ENCODE results near the gene HOXB7. TPM values are rescaled to one million over a fixed set of nuclear protein-coding genes. Genes with fewer than 3 reads are reported as not detected.

HOXB7 gene
- total and polyA plus RNA-seq, 2 experiments from 2014 or later, result not detected

DNA sequence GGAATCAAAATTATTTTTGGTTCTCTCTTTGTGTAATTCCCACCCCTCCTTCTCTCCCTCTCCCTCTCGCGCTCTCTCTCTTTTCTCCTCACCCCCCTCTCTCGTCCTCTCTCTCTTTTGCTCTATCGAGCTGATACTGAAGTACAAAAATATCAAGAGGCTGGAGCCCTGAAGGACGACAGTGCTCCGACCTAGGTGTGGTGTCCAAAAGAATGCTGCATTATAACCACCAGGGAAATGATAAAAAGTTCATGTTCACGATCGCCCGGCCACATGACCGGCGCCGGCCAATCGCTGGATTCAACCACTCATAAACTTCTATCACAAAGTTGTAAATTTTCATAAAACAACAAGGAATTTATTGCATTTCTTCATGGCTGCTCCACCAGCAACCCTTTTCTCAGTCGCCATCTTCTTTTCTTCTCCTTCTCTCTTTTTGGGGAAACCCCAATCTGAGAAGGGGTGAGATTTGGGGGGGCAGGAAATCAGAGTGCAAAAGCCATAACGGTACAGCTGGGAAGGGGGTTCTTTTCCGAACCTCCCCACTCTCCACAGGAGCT is 6.0 kb downstream of the HOXB7 start, which contains the start of gene HOXB6:
TSS of gene HOXB6 (minus strand) at position 217 of the 560 bp plus-strand sequence. CDS start 6,836 bp downstream, outside the sequence.
- Histone ChIP-seq H3K79me2 (replicated peaks; ENCODE audit: insufficient read depth) (no peaks in the 10 kb centered on the region), H2AFZ (no peak within 1 kb of the TSS), H3K4me1 (ENCODE audit: insufficient read depth) (peaks cover 38% of the 10 kb centered on the region), H3K4me3 (no peak within 1 kb of the TSS), H3K9me2 (ENCODE audit: insufficient read depth) (no peaks in the 10 kb centered on the region), H3K4me2 (no peak within 1 kb of the TSS), H3K36me3 (ENCODE audit: insufficient read depth) (no peaks in the 10 kb centered on the region; the same call in 1 of the 2 replicates), H3K27me3 (ENCODE audit: insufficient read depth) (peaks cover 100% of the 10 kb centered on the region), H4K20me1 (replicated peaks; ENCODE audit: insufficient read depth) (peaks cover 84% of the 10 kb centered on the region), H3F3A (replicated peaks; ENCODE audit: low read depth) (peaks cover 72% of the 10 kb centered on the region), H3K27ac (ENCODE audit: low read depth) (no peak within 1 kb of the TSS)
- no peak for TF ChIP-seq EZH2phosphoT487 (IDR thresholded peaks at IDR 0.05; ENCODE audit: unreplicated experiment)
- TF ChIP-seq EZH2 (IDR thresholded peaks at IDR 0.05; ENCODE audit: low read depth, unreplicated experiment), result peak; percentile 56
- no peak for TF ChIP-seq CREB1 (CRISPR knock-in tag; IDR thresholded peaks at IDR 0.05; ENCODE audit: low read depth)
- peaks cover 10% of the 10 kb centered on the region; the same call in 2 of the 3 replicates for H3K4me1 Mint-ChIP-seq
- ATAC-seq (no peak), DNase-seq (ENCODE audit: low spot score) (no peak)
- H3K36me3 Mint-ChIP-seq (ENCODE audit: low read depth), result no peaks in the 10 kb centered on the region
- H3K27ac Mint-ChIP-seq, result no peak within 1 kb of the TSS
- H3K4me3 Mint-ChIP-seq, result no peak within 1 kb of the TSS
- H3K9me3 Mint-ChIP-seq, result peaks cover 4% of the 10 kb centered on the region; the same call in 2 of the 3 replicates
- H3K27me3 Mint-ChIP-seq (ENCODE audit: insufficient read depth, low read depth, poor library complexity), result peaks cover 100% of the 10 kb centered on the region

DNA sequence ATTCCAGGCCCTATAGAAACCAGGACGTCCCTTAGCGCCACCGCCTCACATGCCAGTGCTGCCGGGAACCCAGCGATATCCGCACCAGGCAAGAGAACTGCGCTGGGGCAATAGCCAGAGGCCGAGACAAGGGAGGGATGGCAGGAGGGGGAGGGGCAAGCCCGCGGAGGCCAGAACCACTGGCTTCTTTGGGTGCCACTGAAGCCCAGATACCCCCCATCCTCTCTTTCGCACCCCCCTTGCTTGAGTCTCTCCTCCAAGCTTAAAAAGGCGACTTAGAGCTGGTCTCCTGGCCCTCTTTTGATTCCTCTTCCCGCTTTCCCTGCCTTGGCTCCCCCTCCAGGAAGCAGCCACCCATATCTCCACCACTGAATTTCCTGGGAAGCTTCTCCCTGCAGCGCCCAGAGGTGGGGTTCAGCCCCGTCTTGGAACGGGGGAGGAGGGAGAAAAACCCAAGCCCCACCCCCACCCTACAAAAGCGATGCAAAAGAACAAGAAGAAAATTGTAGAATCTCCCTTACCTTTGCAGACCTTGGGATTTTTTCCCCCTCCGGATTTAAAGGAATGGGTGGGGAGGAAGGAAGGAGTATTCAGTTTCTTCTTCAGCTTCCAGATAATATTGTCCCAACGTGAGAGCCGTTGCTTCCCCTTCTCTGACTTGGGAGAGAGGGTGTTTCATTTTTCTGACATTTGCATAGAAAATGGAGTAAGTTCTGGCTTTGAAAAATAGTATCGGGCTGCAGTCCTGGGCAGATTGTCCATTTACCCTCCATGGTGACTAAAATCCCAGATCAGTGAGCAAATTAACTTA is 6.7 kb downstream of the HOXB7 start:
- Mint-ChIP-seq H3K27ac (no peak overlapping the region), H3K4me1 (peaks cover 8% of the 10 kb centered on the region; the same call in 2 of the 3 replicates)
- H4K20me1 ChIP-seq (replicated peaks; ENCODE audit: insufficient read depth), result peaks cover 85% of the 10 kb centered on the region

More for the DNA sequence above, 6.7 kb downstream of the HOXB7 start:
- no peak overlapping the region for H3K4me2 ChIP-seq
- H3K9me2 ChIP-seq (ENCODE audit: insufficient read depth), result no peaks in the 10 kb centered on the region
- peaks cover 31% of the 10 kb centered on the region for H3K4me1 ChIP-seq (ENCODE audit: insufficient read depth)
- Mint-ChIP-seq H3K4me3 (no peak overlapping the region), H3K27me3 (ENCODE audit: insufficient read depth, low read depth, poor library complexity) (peaks cover 100% of the 10 kb centered on the region), H3K9me3 (peaks cover 4% of the 10 kb centered on the region; the same call in 2 of the 3 replicates), H3K36me3 (ENCODE audit: low read depth) (no peaks in the 10 kb centered on the region)
- H3K79me2 ChIP-seq (replicated peaks; ENCODE audit: insufficient read depth), result no peaks in the 10 kb centered on the region
- no peak overlapping the region for H3K4me3 ChIP-seq
- ATAC-seq (peak; percentile 12), DNase-seq (ENCODE audit: low spot score) (peak; percentile 69)
- no peak overlapping the region for H3K27ac ChIP-seq (ENCODE audit: low read depth)
- peaks cover 100% of the 10 kb centered on the region for H3K27me3 ChIP-seq (ENCODE audit: insufficient read depth)
- no peaks in the 10 kb centered on the region; the same call in 1 of the 2 replicates for H3K36me3 ChIP-seq (ENCODE audit: insufficient read depth)
- peaks cover 70% of the 10 kb centered on the region for H3F3A ChIP-seq (replicated peaks; ENCODE audit: low read depth)
- TF ChIP-seq EZH2 (IDR thresholded peaks at IDR 0.05; ENCODE audit: low read depth, unreplicated experiment) (peak; percentile 95), EZH2phosphoT487 (IDR thresholded peaks at IDR 0.05; ENCODE audit: unreplicated experiment) (peak; percentile 34)
- TF ChIP-seq, protein P1, sequence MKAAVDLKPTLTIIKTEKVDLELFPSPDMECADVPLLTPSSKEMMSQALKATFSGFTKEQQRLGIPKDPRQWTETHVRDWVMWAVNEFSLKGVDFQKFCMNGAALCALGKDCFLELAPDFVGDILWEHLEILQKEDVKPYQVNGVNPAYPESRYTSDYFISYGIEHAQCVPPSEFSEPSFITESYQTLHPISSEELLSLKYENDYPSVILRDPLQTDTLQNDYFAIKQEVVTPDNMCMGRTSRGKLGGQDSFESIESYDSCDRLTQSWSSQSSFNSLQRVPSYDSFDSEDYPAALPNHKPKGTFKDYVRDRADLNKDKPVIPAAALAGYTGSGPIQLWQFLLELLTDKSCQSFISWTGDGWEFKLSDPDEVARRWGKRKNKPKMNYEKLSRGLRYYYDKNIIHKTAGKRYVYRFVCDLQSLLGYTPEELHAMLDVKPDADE (IDR thresholded peaks at IDR 0.05), result no peak
- no peak overlapping the region for H2AFZ ChIP-seq

All from GM23338 (cell line).